Kidney tubule cell (primary cell): ENCODE data around the gene MAP3K1.
A peak's percentile ranks its signal among the peaks of the same experiment; 100 is the strongest.
"Not testable (repeated sequence)": the region's sequence is repeated elsewhere in the genome, so short reads cannot be mapped to it uniquely, and the experiment has no call there.

Source experiments
- DNase-seq: peaks from one replicate; pipeline ENCODE4 v3.0.0-alpha.2; 2018; ENCODE audit warnings: low spot score

MAP3K1 gene

DNA sequence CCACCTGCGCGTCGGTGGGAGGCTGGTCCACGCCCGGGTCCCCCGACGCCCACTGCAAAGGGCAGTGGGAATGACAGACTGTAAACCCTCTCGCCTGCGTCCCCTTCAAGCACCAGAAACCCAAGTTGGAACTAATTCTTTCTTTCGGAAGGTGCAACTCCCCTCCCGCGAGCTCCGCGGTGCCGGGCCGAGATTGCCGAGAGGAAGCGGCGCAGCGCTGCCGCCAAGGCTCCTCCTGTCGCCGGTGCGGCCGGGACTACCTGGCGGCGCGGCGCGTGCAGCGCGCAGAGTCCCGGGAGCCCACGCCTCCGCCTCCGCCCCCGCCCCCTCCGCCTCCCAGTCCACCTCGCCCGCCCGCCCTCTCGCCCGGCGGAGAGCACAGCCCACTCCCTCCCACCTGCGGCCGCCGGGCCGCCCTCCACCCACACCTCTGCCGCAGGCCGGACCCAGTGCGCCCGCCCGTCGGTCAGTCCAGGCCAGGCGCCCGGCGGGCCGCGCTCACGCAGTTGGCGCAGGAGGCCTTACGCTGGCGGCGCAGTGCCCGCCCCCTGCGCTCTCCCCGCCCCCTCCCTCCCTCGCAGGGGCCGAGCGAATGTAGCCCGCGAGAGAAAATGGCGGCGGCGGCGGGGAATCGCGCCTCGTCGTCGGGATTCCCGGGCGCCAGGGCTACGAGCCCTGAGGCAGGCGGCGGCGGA, at the start of gene MAP3K1:
Gene MAP3K1, plus strand, starts transcription at position 587 of the 695 bp plus-strand sequence. Its CDS starts 25 bp downstream, at position 612.
- DNase-seq: peak; percentile 95

DNA sequence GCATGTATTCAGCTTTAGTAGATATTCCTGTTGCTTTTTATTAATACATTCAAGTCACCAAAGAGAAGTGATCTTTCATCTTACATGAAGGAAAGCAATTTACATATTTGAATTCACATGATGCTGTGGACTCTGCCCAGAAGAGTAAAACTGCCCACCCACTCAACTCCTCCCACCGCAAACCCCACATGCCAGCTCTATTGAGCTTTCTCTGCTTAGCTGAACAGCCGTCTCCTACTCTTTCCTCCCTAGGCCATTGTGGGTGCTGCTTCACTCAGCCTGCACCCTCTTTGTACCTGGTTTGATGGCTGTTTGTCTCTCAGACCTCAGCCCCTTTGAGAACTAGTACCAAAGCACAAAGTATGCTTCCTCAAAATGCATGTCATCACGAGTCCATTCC, 48.4 kb upstream of the MAP3K1 start:
- no peak for DNase-seq

DNA sequence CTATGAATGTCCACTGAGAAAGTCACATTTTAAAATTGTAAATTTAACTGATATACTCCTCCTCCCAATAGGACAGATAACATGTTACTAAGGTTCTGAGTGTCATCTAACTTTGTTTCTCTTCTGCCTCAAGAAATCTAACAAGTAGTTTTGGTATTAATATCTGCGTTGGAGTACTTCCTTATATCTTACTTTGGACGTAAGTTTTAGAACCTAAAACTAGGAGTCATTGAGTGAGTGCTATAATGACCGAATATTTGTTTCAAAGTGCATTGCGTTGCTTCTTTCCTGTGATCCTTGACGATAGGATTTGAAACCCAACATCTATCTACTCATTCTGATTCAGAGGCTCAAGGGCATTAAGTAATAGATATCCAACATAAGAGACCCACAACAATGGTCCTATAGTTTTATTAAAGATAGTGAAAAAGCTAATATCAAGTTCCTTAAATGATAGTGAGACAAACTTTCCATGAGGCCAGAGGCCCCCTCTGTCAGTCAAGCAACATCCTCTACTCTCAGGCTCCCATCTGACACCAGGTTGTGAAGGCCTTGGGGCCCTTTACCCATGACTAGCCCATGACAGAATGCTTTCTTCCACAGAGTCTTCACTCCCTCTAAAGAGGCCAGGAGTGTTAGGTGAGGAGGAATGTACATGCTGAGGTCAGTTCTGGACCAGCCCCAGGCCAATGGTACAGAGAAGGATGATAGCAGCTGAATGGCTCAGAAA, 45.3 kb upstream of the MAP3K1 start:
- no peak for DNase-seq

DNA sequence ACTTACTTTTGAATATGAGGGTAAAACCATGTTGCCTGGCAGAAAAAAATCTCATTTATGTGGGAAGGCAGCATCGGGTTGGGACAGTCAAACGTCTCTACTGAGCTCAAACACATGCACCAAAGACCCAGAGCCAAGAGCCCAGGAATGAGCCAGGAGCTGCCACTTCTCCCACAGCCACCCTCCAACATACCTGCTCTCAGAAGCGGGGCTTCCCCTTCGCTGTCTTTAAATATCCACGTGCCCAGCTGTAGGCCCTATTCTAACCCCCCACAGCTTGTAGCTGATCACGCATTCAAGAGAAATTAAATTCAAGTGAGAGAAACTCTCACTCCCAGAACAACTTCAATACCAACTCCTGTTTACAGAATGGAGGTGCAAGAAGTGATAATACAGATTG, 42.6 kb upstream of the MAP3K1 start:
- DNase-seq: no peak

DNA sequence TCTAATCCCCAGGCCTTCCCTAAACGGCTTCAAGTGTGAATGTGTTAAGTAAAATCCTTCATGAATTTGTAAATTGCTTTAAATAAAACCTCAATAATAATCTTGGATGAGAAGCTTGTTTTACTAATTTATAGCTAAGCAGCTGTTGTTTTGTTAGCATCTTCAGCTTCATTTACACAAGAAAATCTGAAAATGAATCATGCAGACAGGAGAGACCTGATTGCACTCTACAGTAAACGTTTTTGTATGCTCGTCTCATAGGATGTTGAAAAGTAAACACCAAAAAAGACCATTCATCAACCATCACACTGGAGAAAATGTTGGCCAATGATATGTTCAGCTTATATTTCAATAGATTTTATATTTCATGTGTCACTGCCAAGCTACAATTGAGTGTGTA, 40.4 kb upstream of the MAP3K1 start:
- no peak for DNase-seq

DNA sequence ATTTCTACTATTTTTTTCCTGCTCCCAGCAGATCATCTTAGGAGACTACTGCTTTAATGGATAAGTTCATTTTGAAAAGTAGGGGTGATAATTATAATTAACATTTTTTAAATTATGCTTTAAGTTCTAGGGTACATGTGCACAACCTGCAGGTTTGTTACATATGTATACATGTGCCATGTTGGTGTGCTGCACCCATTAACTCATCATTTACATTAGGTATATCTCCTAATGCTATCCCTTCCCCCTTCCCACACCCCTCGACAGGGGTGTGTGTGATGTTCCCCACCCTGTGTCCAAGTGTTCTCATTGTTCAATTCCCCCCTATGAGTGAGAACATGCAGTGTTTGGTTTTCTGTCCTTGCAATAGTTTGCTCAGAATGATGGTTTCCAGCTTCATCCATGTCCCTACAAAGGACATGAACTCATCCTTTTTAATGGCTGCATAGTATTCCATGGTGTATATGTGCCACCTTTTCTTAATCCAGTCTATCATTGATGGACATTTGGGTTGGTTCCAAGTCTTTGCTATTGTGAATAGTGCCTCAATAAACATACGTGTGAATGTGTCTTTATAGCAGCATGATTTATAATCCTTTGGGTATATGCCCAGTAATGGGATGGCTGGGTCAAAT, 39.0 kb upstream of the MAP3K1 start:
- DNase-seq: not testable (repeated sequence)

DNA sequence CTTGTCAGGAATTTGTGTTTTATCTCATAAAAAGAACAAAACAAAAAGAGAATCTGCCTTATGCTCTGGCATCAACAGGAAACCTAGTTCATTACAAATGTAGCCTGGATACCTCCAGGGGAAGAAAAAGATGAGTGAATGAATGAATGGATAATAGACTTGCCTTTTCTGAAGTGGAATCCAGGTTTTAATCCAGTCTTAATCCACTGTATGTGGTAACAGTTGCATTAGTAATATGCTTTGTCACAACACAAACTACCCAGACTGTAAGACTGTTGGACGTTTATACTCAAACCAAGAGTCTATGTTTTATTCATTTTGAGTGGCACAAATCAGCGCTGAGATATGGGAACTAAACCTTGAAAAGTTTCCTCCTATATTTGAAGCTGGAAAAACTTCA, 32.1 kb upstream of the MAP3K1 start:
- DNase-seq: no peak

DNA sequence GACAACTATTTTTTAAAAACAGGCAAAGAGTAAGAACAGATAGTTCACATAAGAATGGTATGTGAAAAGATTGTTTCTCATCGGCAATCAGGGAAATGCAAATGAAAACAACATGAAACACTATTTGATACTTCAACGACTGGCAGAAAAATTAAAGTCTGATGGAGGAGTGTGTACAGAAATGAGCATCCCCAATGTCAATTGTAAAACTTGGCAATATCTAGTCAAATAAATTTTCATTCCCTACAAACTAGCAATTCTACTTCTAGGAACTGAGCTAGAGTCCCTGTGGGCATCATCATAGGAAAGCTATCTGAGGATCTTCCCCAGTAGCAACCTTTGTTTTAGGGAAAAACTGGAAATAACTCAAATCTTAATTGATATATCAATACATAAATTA, 29.0 kb upstream of the MAP3K1 start:
- DNase-seq: no peak

DNA sequence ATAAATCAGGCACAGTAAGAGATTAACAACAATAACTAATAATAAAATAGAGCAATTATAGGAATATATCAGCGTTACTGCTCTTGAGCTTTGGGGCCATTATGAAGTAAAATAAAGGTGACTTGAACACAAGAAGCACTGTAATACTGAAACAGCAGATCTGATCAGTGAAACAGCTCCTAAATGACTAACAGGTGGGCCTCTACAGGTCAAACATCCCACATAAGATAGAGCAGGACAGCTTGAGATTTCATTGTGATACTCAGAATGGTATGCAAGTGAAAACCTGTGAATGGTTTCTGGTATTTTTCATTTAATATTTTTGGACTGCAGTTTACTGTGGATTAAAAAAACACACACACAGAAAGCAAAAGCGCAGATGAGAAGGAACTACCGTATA, 24.0 kb upstream of the MAP3K1 start:
- no peak for DNase-seq

DNA sequence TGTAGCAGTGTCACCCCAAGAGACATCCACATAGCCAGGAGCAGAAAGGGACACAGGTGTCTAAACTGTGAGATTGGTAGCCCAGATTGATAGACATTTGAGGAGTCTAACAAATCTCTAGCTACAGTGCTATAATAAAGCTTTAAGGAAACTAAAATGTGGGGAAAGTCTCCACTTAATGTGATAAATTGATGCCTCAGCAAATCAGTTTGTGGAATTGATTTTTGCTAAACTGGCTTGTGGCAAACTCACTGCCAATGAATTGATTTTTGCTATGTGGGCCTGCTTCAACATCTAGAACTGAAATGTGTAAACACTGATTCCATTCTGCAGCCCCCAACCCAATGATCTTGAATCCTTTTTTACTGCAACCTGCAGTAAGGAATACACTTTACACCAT, 16.8 kb upstream of the MAP3K1 start:
- DNase-seq: no peak

DNA sequence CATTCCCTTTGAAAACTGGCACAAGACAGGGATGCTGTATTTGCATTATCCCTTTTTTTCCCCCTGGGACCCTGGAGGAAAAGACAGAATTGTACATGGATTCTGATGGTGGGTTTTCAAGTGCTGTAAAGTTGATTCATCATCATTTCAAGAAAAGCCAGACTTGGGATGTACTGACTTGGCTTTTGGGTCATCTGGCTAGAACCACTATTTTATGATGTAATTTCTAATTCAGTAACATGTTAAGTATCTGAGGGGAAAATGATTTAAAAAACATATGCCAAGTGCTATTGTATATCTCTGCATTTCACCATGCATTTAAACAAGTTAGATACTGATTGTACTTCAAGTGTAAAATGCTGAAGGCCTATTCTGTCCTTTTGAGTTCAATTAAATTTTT, 15.2 kb upstream of the MAP3K1 start:
- DNase-seq: no peak

DNA sequence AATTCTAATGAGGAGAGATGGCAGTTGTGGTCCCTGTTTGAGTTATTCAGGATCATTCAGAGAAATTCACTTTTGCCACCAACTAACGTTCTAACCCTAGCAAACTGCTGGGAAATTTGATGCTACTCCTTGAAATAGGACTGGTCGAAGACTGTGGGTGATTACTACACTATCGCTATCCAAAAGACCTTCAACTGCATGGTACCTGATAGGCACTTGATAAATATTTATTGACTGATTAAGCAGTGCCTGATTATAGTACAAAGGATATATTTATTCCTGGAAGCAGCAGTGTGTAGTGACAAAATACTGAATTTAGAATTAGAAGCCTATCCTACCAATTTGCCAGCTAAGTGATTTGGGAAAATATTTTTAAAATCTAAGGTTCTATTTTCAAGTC, 14.1 kb upstream of the MAP3K1 start:
- DNase-seq: no peak

DNA sequence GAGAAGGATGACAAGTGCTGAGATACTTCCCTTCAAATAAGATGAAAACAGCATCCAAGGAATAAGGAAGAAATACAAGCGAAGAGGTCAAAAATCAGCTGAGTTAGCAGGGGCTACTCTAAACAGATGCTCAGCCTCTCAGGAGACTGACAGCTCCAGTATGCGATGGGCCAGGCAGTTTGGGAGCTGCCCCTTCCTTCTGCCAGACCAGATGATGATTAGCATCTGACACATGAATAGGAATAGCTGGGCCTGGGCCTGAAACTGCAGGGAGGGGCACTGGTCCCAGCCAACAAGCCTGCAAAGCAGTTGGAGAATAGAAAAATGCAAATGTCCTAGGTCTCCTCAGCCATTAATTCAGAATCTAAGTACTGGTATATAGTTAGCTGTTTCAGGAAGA, 13.1 kb upstream of the MAP3K1 start:
- no peak for DNase-seq

DNA sequence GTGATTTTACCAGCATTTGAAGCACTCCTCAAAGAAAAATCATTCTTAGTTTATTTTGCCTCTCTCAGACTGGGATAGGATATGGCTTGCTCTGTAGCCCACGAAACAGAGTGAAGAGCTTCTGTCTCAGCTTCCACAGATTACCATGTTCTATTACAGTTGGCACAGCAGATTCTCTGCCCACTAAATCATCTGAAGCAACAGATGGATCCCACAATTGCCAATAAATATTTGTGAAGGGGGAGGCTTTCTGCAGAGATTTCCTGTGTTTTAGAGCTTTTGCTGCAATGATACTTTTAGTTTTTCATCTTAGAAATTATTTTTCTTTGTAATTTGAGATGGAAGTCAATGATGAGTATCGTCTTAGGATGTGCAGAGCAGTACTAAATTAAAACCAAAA, 12.3 kb upstream of the MAP3K1 start:
- DNase-seq: no peak

DNA sequence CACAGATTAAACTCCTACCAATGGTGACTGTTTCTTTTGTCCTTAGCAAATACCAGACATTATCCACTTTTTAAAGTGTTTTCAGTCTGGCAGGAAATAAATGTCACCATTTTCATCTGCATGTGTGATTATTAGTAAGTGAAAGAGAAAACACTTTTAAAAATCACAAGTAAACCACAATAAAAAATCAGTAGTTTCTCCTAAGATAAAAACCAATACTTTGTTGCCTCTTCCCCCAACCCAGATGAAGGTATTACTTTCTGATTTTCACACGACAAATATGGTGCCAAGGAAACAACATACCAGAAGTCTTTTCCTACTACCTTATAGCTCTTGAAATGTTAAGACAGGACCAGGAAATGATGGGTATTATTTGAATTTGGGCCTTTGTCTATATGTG, 11.5 kb upstream of the MAP3K1 start:
- DNase-seq: no peak

DNA sequence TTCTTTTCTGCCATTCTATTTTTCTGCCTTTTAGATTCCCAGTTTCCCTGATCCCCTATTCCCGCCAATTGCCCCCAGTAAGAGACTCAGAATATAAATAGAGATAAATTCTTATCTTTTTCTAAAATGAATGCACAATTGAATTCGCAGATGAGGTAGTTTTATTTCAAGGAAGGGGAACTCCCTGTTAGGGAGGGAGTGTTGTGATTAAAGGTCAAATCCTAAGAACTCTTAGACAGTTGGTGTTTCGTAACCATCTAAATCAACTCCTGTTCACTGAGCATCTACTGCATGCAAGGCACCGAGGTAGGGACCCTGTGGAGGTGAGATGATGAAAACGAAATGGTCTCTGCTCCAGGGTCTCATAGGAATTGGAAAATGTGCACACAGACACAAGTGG, 7.7 kb upstream of the MAP3K1 start:
- no peak for DNase-seq

DNA sequence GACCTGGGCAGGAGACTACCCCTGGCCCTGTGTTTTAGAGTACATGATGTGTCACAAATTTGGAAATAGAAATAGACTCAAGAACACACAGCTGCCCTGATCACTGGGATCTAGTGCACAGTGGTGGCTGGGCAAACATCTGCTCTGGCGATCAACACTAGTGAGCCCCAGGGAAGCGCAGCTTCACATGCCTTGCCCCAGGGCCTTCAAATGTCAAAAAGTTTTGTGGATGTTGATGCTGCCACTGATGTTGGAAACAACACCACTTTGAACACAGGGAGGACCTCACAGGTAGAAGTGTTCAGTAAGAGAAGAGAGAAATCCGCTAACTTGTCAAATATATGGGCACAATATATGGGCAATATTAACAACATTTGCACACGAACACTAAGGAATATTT, 7.1 kb upstream of the MAP3K1 start:
- no peak for DNase-seq

DNA sequence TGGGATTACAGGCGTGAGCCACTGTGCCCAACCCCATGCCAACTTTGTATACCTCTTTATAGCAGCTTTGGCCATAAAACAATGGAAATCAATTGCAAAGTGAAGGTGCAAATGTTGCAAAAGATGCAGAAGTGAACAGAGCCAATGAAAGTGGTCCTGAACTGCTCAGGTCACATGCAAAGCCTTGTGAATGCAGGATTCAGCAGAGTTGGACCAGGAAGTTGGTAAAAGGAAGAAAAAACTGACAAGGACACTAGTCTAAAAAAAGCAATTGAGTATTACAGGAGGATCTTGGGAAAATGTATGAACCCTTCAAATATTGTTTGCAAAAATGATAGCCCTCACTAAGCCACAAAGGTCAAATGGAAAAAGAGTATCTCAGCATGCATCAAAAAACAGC, 4.5 kb upstream of the MAP3K1 start:
- no peak for DNase-seq

DNA sequence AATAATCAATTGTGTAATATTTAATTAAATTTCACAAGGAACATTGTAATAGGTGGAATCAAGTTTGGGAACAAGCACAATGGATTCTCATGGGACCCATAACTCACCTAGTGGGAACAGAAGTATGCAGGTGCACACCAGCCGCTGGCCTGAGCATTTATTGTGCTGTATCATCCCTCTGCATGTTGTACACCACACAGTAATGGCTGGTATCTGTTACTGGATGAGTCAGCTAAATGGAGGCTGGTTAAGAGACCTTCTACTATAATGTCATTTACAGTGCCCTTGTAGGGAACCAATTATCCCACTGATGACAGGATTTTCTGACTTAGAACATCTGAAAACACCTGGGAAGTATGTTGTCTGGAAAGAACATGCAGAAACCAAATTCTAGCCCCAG, 3.2 kb upstream of the MAP3K1 start:
- peak; percentile 70 for DNase-seq

DNA sequence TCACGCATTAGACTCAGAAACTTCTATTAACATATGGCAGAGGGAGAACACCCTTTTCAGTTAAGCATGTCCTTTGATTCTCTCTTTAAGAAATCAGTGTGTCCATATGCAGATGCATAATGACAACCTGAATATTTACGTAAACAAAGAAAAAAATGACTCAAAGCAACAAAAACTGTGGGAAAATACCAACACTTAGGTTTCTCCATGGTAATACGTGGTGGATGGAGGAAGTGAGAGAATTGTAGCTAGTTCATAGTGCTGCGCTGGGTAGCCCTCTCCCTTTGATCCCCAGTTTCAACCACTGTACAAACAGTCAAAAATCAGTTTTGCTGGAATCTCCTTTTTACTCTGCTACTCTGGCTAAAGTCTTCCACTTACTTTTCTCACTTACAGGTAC, 2.0 kb upstream of the MAP3K1 start:
- DNase-seq: no peak

DNA sequence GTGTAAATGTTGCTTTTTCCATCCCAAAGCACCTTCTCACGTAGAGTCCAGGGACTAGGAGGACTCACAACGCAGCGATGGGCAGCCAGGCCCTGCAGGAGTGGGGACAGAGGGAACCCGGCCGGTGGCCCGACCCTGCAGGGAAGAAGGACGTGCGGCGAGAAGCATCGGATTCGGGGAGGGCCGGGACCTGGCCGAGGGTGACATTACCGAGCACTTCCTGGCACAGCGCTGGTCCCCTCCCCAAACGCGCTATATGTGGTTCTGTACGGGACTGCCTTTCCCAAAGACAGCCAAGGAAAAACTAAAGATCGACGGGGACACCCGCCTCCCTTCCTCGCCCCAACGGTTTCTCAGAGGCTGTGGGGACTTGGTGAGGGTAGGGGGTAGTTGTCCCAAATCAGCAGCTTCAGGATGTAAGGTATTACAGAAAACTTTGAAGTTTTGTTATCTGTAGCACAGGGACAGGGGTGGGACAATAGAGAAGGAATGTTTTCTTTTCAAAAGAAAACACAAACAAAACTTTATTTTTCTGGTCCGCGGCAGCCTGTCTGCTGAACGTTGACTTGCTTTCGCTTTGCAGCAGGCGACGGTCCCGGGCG, 887 bp upstream of the MAP3K1 start:
- peak; percentile 48 for DNase-seq

DNA sequence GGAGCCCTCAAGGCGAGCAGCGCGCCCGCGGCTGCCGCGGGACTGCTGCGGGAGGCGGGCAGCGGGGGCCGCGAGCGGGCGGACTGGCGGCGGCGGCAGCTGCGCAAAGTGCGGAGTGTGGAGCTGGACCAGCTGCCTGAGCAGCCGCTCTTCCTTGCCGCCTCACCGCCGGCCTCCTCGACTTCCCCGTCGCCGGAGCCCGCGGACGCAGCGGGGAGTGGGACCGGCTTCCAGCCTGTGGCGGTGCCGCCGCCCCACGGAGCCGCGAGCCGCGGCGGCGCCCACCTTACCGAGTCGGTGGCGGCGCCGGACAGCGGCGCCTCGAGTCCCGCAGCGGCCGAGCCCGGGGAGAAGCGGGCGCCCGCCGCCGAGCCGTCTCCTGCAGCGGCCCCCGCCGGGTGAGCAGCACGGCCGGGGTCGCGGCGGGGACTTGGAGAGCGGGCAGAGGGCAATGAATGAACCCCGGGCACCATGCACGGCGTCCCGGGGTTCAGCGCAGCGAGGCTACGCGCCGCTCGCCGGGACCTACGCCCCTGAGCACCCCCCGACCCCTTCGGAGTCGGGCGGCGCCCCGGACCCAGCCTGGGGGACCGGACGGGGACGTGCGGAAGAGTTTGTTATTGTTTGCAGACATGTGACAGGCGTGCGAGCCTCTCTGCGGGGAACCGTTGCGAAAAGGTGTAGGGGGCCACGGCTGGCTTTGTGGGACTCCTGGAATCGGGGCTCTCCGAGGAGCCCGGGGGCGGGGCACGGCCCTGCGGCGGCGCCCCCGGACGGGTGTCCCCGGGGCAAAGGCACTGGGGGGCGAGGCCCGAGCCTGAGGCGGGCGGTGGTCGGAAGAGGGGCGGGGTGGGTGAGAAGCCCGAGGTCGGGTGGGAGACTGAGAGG, 553 bp downstream of the MAP3K1 start:
- no peak for DNase-seq
